ENCODE data around the gene GLRA1. TPM values are rescaled to one million over a fixed set of nuclear protein-coding genes. Genes with fewer than 3 reads are reported as not detected.

GLRA1 gene
- total RNA-seq, 2 donors from 2014 or later, result not detected

DNA sequence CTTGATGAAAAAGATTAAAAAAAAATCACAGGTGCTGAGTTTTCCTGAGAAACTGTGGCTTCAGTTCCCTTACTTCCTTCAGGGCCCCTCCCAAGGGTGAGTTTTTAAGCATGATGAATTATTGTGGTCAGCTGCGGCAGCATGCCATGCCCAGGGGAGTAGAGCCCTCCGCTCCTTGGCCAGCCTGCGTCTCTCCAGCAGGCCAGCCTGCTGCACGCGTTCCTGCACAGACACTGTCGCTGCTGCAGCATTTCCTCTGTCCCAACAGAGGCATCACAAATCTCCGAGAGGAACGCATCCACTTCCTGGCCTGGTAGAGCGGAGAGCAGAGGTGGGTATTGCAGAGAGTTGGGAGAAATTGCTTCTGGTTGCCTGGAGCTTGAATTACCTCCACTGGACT lies 26.1 kb upstream of the GLRA1 start:
- intact Hi-C loops (cut with DNase I), result no loop called here
- no peak overlapping the region for H3K9ac ChIP-seq (ENCODE audit: low read depth in 2 of 2, low read length in 2 of 2)
- no peaks in the 10 kb centered on the region for H3K27me3 ChIP-seq
- no peaks in the 10 kb centered on the region for H3K4me1 ChIP-seq
- no peak overlapping the region for H3K27ac ChIP-seq
- no peaks in the 10 kb centered on the region for H3K9me3 ChIP-seq
- no peak overlapping the region for H3K4me3 ChIP-seq
- H3K36me3 ChIP-seq, result no peaks in the 10 kb centered on the region
- TF ChIP-seq CTCF (IDR thresholded peaks at IDR 0.05), result no peak
- no peak for DNase-seq

DNA sequence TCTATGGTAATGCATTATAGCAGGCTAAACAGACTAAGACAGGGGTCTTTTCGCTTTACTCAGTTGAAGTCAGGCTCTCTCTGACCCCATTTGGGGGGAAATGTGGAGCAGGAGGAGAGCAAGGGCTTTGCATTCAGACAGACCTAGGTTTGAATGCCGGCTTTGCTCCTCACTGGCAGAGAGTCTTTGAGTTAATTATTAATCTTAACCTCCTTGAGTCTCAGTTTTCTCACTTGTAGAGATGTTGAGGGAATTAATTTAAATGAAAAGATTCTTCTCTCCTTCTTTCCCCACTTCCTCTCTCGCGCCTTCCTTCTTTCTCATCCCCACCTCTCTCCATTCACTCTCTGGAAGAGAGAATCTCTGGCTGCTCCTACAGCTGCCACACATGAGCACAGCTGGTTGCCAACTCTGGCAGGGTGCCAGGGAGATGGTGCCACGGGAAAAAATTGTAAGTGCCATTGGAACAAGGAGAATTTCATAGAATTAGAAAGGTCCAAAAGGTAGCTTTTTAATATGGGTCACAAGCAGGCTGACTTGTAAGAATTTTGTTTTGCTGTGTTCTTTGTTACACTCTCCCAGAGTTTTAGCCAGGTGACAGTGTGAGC lies 25.2 kb upstream of the GLRA1 start:
- Histone ChIP-seq H3K9me3 (no peaks in the 10 kb centered on the region), H3K27ac (no peak overlapping the region), H3K36me3 (no peaks in the 10 kb centered on the region), H3K9ac (ENCODE audit: low read depth in 2 of 2, low read length in 2 of 2) (no peak overlapping the region), H3K27me3 (no peaks in the 10 kb centered on the region), H3K4me3 (no peak overlapping the region), H3K4me1 (no peaks in the 10 kb centered on the region)
- no peak for DNase-seq
- no peak for TF ChIP-seq CTCF (IDR thresholded peaks at IDR 0.05)
- intact Hi-C loops (cut with DNase I), result no loop called here

DNA sequence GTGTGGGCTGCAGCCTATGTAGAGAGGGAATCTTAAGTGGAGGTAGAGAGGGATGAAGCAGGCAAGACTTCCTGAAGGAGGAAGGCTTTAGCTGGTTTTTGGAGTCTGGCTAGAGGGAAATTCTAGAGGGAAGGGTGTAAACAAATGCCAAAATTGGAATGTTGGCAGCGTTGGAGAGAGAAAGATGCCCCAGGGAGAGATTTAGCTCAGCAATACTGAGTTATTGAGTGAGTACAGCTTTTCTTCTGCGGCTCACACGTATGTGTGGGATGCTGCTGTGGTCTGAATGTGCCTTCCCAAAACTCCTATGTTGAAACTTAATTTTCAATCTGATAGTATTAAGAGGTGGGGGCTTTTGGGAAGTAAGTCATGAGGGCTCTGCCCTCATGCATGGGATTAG lies 24.5 kb upstream of the GLRA1 start:
- Histone ChIP-seq H3K9me3 (no peaks in the 10 kb centered on the region), H3K4me3 (no peak overlapping the region), H3K36me3 (no peaks in the 10 kb centered on the region), H3K27me3 (no peaks in the 10 kb centered on the region), H3K27ac (no peak overlapping the region), H3K9ac (ENCODE audit: low read depth in 2 of 2, low read length in 2 of 2) (no peak overlapping the region), H3K4me1 (no peaks in the 10 kb centered on the region)
- DNase-seq, result no peak
- intact Hi-C loops (cut with DNase I), result no loop called here
- TF ChIP-seq CTCF (IDR thresholded peaks at IDR 0.05), result no peak

DNA sequence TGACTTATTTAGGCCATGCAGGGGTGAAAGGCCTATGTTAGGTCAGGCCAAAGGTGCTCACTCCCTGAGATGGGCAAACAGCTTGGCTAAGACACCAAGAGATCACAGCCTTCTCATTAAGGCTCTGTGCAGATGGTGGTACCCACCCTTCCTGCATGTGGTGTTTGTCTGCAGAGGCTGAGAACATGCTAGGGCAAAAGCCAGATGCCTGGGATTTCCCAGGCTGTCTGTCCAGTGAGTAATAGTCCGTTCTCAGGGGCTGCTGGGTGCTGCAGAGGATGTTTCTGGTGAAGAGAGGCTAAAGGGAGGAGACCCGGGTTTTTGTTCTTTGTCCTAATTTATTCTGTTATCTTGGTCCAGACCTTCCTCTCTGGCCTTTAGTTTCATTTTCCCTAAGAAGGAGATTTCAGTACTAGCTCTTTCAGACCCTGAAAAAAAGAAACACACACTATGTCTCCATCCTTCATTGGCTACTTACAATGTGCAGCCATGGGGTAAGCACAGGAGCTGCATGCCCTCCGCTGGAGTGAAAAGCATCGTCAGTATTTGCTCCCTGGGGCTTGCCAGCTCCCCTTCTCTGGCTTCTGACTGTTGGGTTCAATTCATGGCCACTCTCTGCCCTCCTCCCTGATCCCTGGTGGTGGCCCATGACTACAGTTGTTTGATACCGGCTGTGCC lies 23.4 kb upstream of the GLRA1 start:
- no peaks in the 10 kb centered on the region for H3K36me3 ChIP-seq
- DNase-seq, result no peak
- no peaks in the 10 kb centered on the region for H3K4me1 ChIP-seq
- H3K27me3 ChIP-seq, result no peaks in the 10 kb centered on the region
- H3K4me3 ChIP-seq, result no peak overlapping the region
- no peaks in the 10 kb centered on the region for H3K9me3 ChIP-seq
- H3K9ac ChIP-seq (ENCODE audit: low read depth in 2 of 2, low read length in 2 of 2), result no peak overlapping the region
- H3K27ac ChIP-seq, result no peak overlapping the region
- no peak for TF ChIP-seq CTCF (IDR thresholded peaks at IDR 0.05)
- intact Hi-C loops (cut with DNase I), result no loop called here

- Histone ChIP-seq H3K27me3 (no peaks in the 10 kb centered on the region), H3K9me3 (no peaks in the 10 kb centered on the region), H3K36me3 (no peaks in the 10 kb centered on the region), H3K4me1 (no peaks in the 10 kb centered on the region), H3K9ac (ENCODE audit: low read depth in 2 of 2, low read length in 2 of 2) (no peak overlapping the region), H3K4me3 (no peak overlapping the region), H3K27ac (no peak overlapping the region)
- intact Hi-C loops (cut with DNase I), result no loop called here
- no peak for DNase-seq
- TF ChIP-seq CTCF (IDR thresholded peaks at IDR 0.05), result no peak
Measured at GRCh38 chr5:151937851-151938250, 13.2 kb upstream of the GLRA1 start.

All from colonic mucosa (tissue), 4 donors.